BJ (cell line): ENCODE measurements around the gene NHSL1. TPM values are rescaled to one million over a fixed set of nuclear protein-coding genes. Genes with fewer than 3 reads are reported as not detected.

Experiments used
- CTCF ChIA-PET: fragments of 350-600 bp; formaldehyde crosslinking; extraction: SDS; loops from one replicate; lab custom pipeline; 2021; ENCODE audit warnings: antibody characterized with exemption, inconsistent platforms; lab: Yijun Ruan, JAX
- POLR2A ChIA-PET: fragments of 300-600 bp; sonication (Branson Sonifier 250); formaldehyde crosslinking; extraction: SDS; loops from one replicate; lab custom pipeline; 2021; ENCODE audit warnings: antibody characterized with exemption; lab: Charles Lee
- DNase-seq: peaks from one replicate; pipeline ENCODE4 v3.0.0-alpha.2; 2011; ENCODE audit warnings: low read depth
- H3K27me3 ChIP-seq: 2 replicates; pipeline ENCODE4 v1.6.0; 2011; ENCODE audit warnings: low read length; ENCODE audit not compliant: control insufficient read depth, insufficient read depth
- H3K36me3 ChIP-seq: 2 replicates; pipeline ENCODE4 v1.5.1; 2011; ENCODE audit warnings: low read length; ENCODE audit not compliant: control insufficient read depth, insufficient read depth
- H3K4me3 ChIP-seq: 2 replicates; pipeline ENCODE4 v1.5.1; 2011; ENCODE audit warnings: low read depth, mild to moderate bottlenecking, control low read depth, low read length
- polyA plus RNA-seq: library from polyadenylated mRNA; depleted of rRNA; stranded (reverse); fragments of >200 nt; gene quantifications from 2 replicates; pipeline ENCODE4 v1.2.3, GENCODE V29; 2011; rRNA removed
- small RNA-seq: library from RNA; depleted of rRNA; stranded (forward); fragments of <200 nt; gene quantifications from one replicate; pipeline ENCODE3, GENCODE V24; 2012; ENCODE audit warnings: low replicate concordance, low read depth; ENCODE audit not compliant: insufficient read length
- TF ChIP-seq, protein P1 (sequence below): IDR thresholded peaks from 2 replicates; pipeline ENCODE4 v1.5.1; 2011; ENCODE audit warnings: low read depth, mild to moderate bottlenecking, control low read depth, inconsistent platforms, low read length, moderate library complexity; ENCODE audit not compliant: insufficient read depth

Gene NHSL1
- polyA plus RNA-seq, 1 experiment, result 3.6 TPM

DNA sequence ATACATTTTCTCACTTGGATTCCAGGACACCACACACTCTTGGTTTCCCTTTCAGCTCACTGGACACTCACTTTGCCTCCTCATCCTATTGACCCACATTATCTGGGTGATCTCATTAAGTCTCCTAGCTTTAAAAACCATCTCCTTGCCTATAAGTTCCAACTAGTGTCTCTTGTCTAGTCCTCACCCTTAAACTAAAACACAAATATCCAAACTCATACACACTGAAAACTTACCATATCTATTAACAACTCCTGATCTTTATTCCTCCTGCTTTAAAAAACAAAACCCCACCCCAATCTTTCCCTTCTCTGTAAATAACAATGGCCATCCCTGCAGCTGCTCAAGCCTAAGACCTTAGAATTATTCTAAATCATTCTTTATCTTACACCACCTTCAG is 125.1 kb downstream of the NHSL1 start:
- H3K27me3 ChIP-seq, result no peaks in the 10 kb centered on the region
- no peak for DNase-seq
- H3K36me3 ChIP-seq, result no peaks in the 10 kb centered on the region
- ChIA-PET POLR2A (no interaction called here), CTCF (no interaction called here)
- TF ChIP-seq, protein P1, sequence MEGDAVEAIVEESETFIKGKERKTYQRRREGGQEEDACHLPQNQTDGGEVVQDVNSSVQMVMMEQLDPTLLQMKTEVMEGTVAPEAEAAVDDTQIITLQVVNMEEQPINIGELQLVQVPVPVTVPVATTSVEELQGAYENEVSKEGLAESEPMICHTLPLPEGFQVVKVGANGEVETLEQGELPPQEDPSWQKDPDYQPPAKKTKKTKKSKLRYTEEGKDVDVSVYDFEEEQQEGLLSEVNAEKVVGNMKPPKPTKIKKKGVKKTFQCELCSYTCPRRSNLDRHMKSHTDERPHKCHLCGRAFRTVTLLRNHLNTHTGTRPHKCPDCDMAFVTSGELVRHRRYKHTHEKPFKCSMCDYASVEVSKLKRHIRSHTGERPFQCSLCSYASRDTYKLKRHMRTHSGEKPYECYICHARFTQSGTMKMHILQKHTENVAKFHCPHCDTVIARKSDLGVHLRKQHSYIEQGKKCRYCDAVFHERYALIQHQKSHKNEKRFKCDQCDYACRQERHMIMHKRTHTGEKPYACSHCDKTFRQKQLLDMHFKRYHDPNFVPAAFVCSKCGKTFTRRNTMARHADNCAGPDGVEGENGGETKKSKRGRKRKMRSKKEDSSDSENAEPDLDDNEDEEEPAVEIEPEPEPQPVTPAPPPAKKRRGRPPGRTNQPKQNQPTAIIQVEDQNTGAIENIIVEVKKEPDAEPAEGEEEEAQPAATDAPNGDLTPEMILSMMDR, result no peak
- no peak overlapping the region for H3K4me3 ChIP-seq

DNA sequence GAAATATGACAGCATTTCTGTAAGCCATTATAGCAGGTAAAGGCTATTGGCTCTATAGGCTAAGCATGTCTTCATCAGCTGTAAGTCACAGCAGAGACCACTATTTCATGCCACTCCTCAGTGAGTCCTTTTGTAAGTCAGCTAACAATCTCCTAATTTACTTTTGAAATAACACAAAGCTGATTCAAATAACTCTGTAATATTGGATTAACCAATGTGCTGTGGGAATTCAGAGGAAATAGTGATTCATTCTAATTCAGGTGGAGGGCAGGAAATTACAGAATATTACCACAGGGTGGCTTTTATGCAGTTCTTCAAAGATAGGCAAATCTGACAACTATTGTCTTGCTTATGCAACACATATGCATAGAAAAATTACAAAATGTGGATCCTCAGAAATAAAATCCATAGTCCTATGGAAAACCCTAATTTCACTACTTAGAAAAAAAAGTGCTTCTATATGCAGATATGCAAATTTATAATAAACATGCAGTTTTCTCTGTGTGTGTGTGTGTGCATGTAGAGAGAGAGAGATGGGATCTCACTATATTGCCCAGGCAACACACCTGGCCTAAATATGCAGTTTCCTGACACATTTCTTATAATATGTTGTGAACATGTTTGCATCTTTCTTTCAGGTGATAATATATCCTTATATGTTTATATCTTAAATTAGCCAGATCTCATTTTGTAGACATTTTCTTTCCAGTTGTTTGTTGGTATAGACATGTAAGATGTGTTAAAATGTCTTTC is 126.4 kb downstream of the NHSL1 start:
- CTCF ChIA-PET, result no interaction called here

More for the DNA sequence above, 126.4 kb downstream of the NHSL1 start:
- Histone ChIP-seq H3K36me3 (no peaks in the 10 kb centered on the region), H3K4me3 (no peak overlapping the region), H3K27me3 (no peaks in the 10 kb centered on the region)
- no peak for DNase-seq
- POLR2A ChIA-PET, result no interaction called here
- TF ChIP-seq, protein P1, result no peak

Small RNAs within 50 kb of the gene (small RNA-seq; reads per million reads assigned to genes)
- gene AL031003.1, result not detected
- not detected for gene AL391669.1
- gene MIR3145, result 1.5 reads per million

Other genes with a start within 250 kb of the NHSL1 start
- not detected in 2 replicates for gene SMIM28, start 121.6 kb downstream of the NHSL1 start, polyA plus RNA-seq
- gene HEBP2, start 95.3 kb downstream of the NHSL1 start, polyA plus RNA-seq, result 14.5 and 23.6 TPM in 2 replicates